HG02642 (cell line): Measurements from ENCODE around the gene NTF3.

Source experiments
- ATAC-seq: cut with Tn5 transposase; IDR thresholded peaks from one replicate; pipeline ENCODE4 v1.9.1; 2021; ENCODE audit warnings: mild to moderate bottlenecking; ENCODE audit not compliant: unreplicated experiment, poor library complexity

Gene NTF3

GRCh38 chr12:5484426-5484825 lies 52.5 kb downstream of the NTF3 start:
- ATAC-seq, result no peak

- ATAC-seq, result no peak
These were observed 53.5 kb downstream of the NTF3 start for GRCh38 chr12:5485454-5485853.

GRCh38 chr12:5487076-5487475 lies 55.2 kb downstream of the NTF3 start:
- no peak for ATAC-seq

GRCh38 chr12:5487948-5488625 lies 56.2 kb downstream of the NTF3 start:
- no peak for ATAC-seq

- no peak for ATAC-seq
These were observed 56.7 kb downstream of the NTF3 start for GRCh38 chr12:5488626-5488955.

GRCh38 chr12:5489017-5489416 lies 57.1 kb downstream of the NTF3 start:
- no peak for ATAC-seq

- ATAC-seq, result no peak
These were observed 58.0 kb downstream of the NTF3 start for GRCh38 chr12:5489760-5490406.

- no peak for ATAC-seq
These were observed 60.7 kb downstream of the NTF3 start for GRCh38 chr12:5492562-5492961.

- no peak for ATAC-seq
These were observed 61.1 kb downstream of the NTF3 start for GRCh38 chr12:5493018-5493417.

- ATAC-seq, result no peak
These were observed 62.4 kb downstream of the NTF3 start for GRCh38 chr12:5494343-5494742.

GRCh38 chr12:5497329-5498053 lies 65.6 kb downstream of the NTF3 start:
- ATAC-seq, result no peak

GRCh38 chr12:5498076-5498475 lies 66.2 kb downstream of the NTF3 start:
- no peak for ATAC-seq

GRCh38 chr12:5498806-5499205 lies 66.9 kb downstream of the NTF3 start:
- no peak for ATAC-seq

GRCh38 chr12:5499566-5500330 lies 67.8 kb downstream of the NTF3 start:
- ATAC-seq, result no peak

GRCh38 chr12:5500331-5500659 lies 68.4 kb downstream of the NTF3 start:
- no peak for ATAC-seq

- ATAC-seq, result no peak
These were observed 71.9 kb downstream of the NTF3 start for GRCh38 chr12:5503774-5504173.

GRCh38 chr12:5505116-5505515 lies 73.2 kb downstream of the NTF3 start:
- no peak for ATAC-seq

- ATAC-seq, result no peak
These were observed 73.8 kb downstream of the NTF3 start for GRCh38 chr12:5505751-5506150.

- ATAC-seq, result no peak
These were observed 74.4 kb downstream of the NTF3 start for GRCh38 chr12:5506295-5506694.

GRCh38 chr12:5506821-5507231 lies 74.9 kb downstream of the NTF3 start:
- no peak for ATAC-seq

- ATAC-seq, result no peak
These were observed 75.6 kb downstream of the NTF3 start for GRCh38 chr12:5507401-5507935.
